GM18907 (cell line): Measurements from ENCODE around the gene RAP1B.

Experiments
- ATAC-seq: cut with Tn5 transposase; IDR thresholded peaks from one replicate; pipeline ENCODE4 v1.9.1; 2021; ENCODE audit warnings: mild to moderate bottlenecking, moderate library complexity; ENCODE audit not compliant: unreplicated experiment

The RAP1B gene

GRCh38 chr12:68611094-68611805 is 551 bp downstream of the RAP1B start:
- ATAC-seq: peak; percentile 35

GRCh38 chr12:68611806-68612160 is 1.1 kb downstream of the RAP1B start:
- ATAC-seq: no peak

GRCh38 chr12:68612202-68612601 is 1.5 kb downstream of the RAP1B start:
- ATAC-seq: no peak

- no peak for ATAC-seq
Observed at GRCh38 chr12:68612697-68613096, 2.0 kb downstream of the RAP1B start.

GRCh38 chr12:68613209-68613904 is 2.7 kb downstream of the RAP1B start:
- ATAC-seq: no peak

GRCh38 chr12:68614105-68614679 is 3.5 kb downstream of the RAP1B start:
- ATAC-seq: no peak

GRCh38 chr12:68614769-68615168 is 4.1 kb downstream of the RAP1B start:
- ATAC-seq: no peak

GRCh38 chr12:68617160-68617926 is 6.6 kb downstream of the RAP1B start:
- ATAC-seq: no peak

GRCh38 chr12:68619541-68619940 is 8.8 kb downstream of the RAP1B start:
- ATAC-seq: no peak

- no peak for ATAC-seq
Observed at GRCh38 chr12:68620519-68621471, 10.1 kb downstream of the RAP1B start.

- ATAC-seq: no peak
Observed at GRCh38 chr12:68621472-68622081, 10.9 kb downstream of the RAP1B start.

- ATAC-seq: no peak
Observed at GRCh38 chr12:68622250-68622649, 11.6 kb downstream of the RAP1B start.

- ATAC-seq: no peak
Observed at GRCh38 chr12:68623059-68623458, 12.4 kb downstream of the RAP1B start.

- ATAC-seq: no peak
Observed at GRCh38 chr12:68623984-68624383, 13.3 kb downstream of the RAP1B start.

- ATAC-seq: no peak
Observed at GRCh38 chr12:68624933-68625332, 14.2 kb downstream of the RAP1B start.

GRCh38 chr12:68627673-68628319 is 17.1 kb downstream of the RAP1B start:
- no peak for ATAC-seq

- ATAC-seq: no peak
Observed at GRCh38 chr12:68628698-68629097, 18.0 kb downstream of the RAP1B start.

GRCh38 chr12:68630050-68630449 is 19.4 kb downstream of the RAP1B start:
- ATAC-seq: no peak

- ATAC-seq: no peak
Observed at GRCh38 chr12:68630598-68630997, 19.9 kb downstream of the RAP1B start.
